Breast epithelium (tissue), 3 donors: ENCODE results near the gene EPHA8.

Experiments
- POLR2A ChIP-seq: fragments of 450-650 bp; IDR thresholded peaks from one replicate; pipeline ENCODE4 v1.6.1; 2016; ENCODE audit warnings: antibody characterized with exemption, mild to moderate bottlenecking, moderate library complexity
- TF ChIP-seq, protein P1 (sequence below), 3 donors: fragments of 450-650 bp; IDR thresholded peaks; one replicate each; pipeline ENCODE4 v1.5.1; 2016 to 2017; ENCODE audit warnings: antibody characterized with exemption in 3 of 3, mild to moderate bottlenecking in 3 of 3, moderate library complexity in 3 of 3

DNA sequence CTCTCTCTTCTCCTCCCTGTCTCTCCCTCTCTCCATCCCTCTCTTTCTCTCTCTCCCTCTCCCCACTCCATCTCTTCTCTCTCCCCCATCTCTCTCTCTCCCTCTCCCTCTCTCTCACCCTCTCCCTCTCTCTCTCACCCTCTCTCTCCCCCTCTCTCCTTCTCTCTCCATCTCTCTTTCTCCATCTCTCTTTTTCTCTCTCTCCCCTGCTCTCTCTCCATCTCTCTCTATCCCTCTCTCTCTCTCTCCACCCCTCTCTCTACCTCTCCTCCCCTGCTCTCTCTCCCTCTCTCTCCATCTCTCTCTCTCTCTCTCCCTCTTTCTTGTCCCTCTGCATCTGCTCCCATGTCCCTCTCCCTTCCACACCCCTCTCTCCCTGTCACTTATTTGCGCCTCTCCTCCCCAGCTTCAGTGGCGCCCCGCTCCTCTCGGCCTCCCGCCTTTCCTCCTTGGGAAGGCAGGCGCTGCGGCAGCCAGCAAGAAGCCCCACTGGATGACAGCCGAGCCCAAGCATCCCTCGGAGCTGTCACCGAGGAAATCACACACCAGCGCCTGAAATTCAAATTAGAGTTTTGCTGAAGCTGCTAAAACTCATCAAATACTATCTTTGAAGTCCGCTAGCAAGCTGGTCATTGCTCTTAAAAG is 15.3 kb upstream of the EPHA8 start:
- TF ChIP-seq, protein P1, sequence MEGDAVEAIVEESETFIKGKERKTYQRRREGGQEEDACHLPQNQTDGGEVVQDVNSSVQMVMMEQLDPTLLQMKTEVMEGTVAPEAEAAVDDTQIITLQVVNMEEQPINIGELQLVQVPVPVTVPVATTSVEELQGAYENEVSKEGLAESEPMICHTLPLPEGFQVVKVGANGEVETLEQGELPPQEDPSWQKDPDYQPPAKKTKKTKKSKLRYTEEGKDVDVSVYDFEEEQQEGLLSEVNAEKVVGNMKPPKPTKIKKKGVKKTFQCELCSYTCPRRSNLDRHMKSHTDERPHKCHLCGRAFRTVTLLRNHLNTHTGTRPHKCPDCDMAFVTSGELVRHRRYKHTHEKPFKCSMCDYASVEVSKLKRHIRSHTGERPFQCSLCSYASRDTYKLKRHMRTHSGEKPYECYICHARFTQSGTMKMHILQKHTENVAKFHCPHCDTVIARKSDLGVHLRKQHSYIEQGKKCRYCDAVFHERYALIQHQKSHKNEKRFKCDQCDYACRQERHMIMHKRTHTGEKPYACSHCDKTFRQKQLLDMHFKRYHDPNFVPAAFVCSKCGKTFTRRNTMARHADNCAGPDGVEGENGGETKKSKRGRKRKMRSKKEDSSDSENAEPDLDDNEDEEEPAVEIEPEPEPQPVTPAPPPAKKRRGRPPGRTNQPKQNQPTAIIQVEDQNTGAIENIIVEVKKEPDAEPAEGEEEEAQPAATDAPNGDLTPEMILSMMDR (IDR thresholded peaks at IDR 0.05), result no peak
- TF ChIP-seq POLR2A, result no peak
